GM19023 (cell line): ENCODE measurements around the gene FASTKD1.
"Not testable (repeated sequence)": the region's sequence is repeated elsewhere in the genome, so short reads cannot be mapped to it uniquely, and the experiment has no call there.

Experiments
- ATAC-seq: cut with Tn5 transposase; IDR thresholded peaks from one replicate; pipeline ENCODE4 v1.9.1; 2021; ENCODE audit warnings: mild to moderate bottlenecking, moderate library complexity; ENCODE audit not compliant: unreplicated experiment

Gene FASTKD1

DNA sequence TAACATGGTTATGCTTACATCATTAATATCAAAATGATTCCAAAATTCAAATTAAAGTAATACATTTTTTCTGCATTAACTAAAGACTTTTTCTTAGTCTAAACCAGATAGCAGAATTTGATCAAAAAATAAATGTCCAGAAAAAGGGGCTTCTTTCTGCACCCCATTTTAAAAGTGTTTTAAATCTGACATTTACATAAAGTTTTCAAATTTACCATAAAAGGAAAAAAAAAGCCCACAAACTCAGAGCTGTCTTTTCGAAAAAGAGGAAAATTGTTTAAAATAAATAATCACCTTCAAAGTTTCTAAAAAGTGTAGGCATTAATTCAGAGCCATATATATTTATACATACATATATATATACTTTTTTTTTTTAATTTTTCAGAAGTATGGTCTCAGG is 1.5 kb downstream of the FASTKD1 start:
- ATAC-seq, result no peak

DNA sequence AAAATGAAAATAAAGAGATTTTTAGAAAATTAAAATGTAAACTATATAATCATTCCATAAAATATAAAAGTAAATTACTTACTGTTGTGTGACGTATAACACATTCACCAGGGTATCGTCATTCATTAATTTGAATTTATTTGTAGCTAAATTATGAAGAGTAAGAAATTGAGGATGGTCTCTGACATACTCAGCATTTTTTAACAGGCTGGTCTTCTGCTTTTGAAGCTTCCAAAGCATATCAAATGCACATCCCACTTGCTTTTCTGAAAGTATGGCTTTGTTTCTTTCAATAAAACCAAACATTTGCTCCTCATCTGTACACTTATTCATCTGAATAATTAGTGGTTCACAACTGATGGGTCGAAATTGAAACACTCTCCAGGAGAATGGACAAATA is 2.1 kb downstream of the FASTKD1 start:
- no peak for ATAC-seq

DNA sequence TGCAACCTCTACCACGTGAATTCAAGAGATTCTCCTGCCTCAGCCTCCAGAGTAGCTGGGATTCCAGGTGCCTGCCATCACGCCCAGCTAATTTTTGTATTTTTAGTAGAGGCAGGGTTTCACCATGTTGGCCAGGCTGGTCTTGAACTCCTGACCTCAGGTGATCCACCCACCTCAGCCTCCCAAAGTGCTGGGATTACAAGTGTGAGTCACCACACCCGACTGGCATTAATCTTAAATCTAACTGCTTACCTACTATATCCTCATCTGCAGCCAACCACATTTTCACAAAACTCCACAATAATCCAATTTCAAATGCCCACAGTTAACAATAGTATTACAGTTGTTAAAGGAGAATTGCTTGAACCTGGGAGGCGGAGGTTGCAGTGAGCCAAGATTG is 2.9 kb downstream of the FASTKD1 start:
- not testable (repeated sequence) for ATAC-seq

DNA sequence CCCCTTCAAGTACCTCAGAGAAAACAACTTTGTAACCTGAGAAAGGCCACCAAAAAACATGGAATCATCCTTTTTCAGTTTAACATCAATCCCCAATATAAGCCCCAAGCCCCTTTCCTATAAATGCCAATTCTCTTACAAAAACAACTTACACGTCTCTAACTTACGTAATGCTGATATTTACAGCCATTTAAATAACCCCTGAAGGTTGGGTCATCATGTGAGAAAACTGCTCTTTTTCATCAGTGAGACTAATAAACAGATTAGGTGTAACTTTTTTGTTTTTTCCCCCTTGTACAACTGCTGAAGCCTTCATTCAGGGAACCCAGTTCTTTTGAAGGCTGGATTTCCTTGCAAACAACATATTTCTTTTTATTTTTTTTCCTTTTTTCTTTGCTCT is 3.7 kb downstream of the FASTKD1 start:
- ATAC-seq, result no peak

DNA sequence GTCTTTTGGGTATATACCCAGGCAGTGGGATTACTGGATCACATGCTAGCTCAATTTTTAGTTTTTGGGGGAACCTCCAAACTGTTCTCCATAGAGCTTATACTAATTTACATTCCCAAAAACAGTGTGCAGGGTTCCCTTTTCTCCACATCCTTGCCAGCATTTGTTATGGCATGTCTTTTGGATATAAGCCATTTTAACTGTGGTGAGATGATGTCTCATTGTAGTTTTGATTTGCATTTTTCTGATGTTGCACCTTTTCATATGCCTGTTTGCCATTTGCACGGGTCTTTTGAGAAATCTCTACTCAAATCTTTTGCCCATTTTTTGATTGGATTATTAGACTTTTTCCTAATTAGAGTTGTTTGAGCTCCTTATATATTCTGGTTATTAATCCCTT is 8.0 kb downstream of the FASTKD1 start:
- no peak for ATAC-seq

GRCh38 chr2:169562519-169562918 is 11.1 kb downstream of the FASTKD1 start:
- ATAC-seq, result no peak

- ATAC-seq, result not testable (repeated sequence)
Measured at GRCh38 chr2:169562084-169562483, 11.6 kb downstream of the FASTKD1 start.

- no peak for ATAC-seq
Measured at GRCh38 chr2:169561364-169561763, 12.3 kb downstream of the FASTKD1 start.

DNA sequence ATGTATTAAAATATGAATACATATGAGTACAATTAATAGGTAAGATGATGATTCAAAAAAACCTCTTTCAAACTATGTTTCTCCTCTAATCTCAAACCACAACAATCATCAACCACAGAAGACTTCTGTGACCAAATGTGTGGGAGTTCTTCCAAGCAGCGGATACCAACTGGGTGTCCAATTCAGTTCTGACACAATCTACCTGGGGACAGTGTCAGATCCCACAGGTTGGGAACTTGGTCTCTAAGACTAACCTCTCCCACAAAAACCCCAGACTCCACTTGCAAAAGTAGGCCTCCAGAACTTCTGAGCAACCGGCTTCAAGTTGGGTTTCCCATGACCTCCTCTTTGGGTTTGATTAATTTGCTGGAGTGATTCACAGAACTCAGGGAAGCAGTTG is 26.9 kb downstream of the FASTKD1 start:
- no peak for ATAC-seq

DNA sequence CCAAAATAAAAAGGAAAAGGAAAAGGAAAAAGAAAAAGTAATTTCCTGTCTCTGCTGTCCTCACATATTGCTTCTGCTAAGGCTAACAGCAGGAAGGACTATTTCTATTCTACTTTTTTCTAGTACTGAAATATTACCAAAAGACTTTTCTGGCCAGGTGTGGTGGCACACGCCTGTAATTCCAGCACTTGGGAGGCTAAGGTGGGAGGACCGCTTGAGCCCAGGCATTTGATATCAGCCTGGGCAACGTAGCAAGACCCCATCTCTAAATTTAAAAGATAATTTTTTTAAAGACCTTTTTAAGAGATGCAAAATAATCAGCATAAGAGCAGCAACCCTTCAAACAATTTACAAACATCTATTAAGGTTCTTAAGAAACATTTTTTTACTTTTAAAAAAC is 31.2 kb downstream of the FASTKD1 start:
- ATAC-seq, result no peak

- no peak for ATAC-seq
Measured at GRCh38 chr2:169540146-169540545, 33.5 kb downstream of the FASTKD1 start.

GRCh38 chr2:169539460-169539859 is 34.2 kb downstream of the FASTKD1 start:
- not testable (repeated sequence) for ATAC-seq

- no peak for ATAC-seq
Measured at GRCh38 chr2:169528271-169528701, 45.4 kb downstream of the FASTKD1 start.

GRCh38 chr2:169526451-169526850 is 47.2 kb downstream of the FASTKD1 start:
- ATAC-seq, result no peak

GRCh38 chr2:169525434-169525833 is 48.2 kb downstream of the FASTKD1 start:
- no peak for ATAC-seq

- no peak for ATAC-seq
Measured at GRCh38 chr2:169523681-169524080, 50.0 kb downstream of the FASTKD1 start.

DNA sequence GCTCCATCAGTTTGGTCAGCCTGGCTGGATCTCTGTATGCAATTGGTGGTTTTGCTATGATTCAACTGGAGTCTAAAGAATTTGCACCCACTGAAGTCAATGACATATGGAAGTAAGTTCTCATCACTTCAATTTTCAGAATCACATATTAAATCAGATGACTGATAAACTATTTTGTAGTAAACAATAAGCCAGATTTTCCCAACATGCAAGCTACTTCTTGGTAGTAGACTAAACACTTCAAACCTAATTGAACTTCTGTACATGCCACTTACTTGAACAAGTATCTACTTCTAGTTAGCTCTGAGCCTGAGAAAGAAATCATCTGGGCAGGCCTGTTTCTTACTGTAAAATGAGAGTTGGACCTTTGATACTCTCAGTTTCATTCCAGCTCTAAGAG is 52.8 kb downstream of the FASTKD1 start:
- no peak for ATAC-seq

DNA sequence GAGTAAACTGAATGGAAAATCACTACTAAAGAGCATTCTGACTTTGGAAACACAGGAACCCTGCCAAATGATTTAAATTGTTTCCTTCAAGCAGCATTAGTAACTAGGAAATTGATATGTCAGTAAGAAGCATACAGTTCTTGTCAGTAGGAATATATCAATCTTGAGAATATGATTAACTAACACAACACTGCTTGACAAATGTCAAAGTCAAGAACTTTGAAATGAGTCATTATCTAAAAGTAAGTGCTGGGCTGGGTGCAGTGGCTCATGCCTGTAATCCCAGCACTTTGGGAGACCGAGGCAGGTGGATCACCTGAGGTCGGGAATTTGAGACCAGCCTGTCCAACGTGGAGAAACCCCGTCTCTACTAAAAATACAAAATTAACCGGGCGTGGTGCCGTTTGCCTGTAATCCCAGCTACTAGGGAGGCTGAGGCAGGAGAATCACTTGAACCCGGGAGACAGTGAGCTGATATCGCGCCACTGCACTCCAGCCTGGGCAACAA is 57.1 kb downstream of the FASTKD1 start:
- not testable (repeated sequence) for ATAC-seq

DNA sequence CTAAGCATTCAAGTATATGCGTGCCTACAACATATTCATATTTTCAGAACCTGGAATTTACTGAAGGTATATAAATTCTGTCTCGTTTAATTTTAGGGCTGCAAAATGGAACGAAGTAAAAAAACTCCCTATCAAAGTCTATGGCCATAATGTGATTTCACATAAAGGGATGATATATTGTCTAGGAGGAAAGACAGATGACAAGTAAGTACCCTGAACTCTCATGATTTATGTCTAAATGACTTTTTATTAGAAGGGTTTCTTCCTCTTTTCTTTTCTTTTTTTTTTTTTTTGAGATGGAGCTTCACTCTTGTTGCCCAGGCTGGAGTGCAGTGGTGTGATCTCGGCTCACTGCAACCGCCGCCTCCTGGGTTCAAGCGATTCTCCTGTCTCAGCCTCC is 58.9 kb downstream of the FASTKD1 start:
- not testable (repeated sequence) for ATAC-seq

- ATAC-seq, result no peak
Measured at GRCh38 chr2:169513926-169514325, 59.7 kb downstream of the FASTKD1 start.

GRCh38 chr2:169513094-169513493 is 60.6 kb downstream of the FASTKD1 start:
- no peak for ATAC-seq

DNA sequence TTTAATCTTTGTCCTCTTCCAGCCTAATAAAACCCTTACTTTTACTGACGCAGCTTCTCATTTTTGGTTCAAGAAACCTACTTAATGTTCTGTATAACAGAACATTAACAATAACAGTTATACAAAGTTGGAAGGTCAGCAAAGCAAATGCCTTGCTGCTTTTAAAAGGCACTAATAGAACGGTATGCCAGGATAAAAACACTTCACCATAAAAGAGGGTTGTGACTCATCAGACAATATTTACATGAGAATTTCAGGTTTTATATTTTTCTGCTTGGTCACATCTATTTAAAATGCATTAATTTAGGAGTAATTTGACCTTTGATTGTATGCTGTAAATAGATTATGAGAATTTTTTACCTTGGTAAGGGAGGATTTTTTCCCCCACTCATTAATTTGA is 61.1 kb downstream of the FASTKD1 start:
- ATAC-seq, result no peak

DNA sequence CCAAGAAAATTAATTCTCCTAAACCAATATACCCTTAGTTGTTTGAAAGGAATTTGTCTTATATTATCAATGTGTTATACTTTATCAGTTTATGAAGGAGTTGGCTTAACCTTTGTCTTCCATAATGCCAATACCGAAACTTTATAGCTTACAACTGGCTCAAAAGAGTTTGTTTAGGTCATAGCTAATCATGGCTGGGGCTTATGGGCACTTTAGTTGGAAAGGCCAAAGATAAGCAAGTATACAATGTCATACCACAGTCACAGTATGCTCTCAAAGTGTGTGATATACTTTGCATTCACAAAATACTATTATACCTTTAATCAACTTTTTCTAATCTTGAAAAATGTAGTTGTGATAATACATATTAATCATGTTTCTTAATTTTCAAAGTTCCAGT is 61.8 kb downstream of the FASTKD1 start:
- no peak for ATAC-seq

- ATAC-seq, result no peak
Measured at GRCh38 chr2:169510496-169510895, 63.2 kb downstream of the FASTKD1 start.
